ENCODE measurements around the gene TMEM179. TPM values are rescaled to one million over a fixed set of nuclear protein-coding genes. Genes with fewer than 3 reads are reported as not detected.

TMEM179 gene
- polyA plus RNA-seq, 1 experiment, result 0.10 TPM

DNA sequence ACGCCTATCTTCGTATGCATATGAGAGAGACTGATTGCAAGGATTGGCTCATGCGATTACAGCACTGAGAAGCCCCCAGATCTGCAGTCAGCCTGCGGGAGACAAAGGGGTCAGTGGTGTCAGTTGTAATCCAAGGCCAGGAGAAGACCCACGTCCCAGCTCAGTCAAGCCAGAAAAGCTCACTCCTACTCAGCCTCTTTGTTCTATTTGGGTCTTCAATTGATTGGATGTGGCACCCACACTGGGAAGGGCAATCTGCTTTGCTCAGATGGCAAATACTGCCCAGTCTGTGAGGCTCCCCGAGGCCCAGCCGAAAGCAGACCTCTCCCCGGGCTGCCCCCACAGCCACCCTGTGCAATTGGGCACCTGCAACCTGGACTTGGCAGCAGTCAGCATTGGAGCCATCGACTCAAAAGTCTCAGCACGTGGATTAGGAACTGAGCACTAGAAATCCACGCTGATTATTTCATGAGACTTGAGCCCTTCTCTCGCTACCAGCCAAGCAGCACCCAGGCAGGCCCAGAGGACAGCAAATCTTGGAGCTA lies 39.6 kb upstream of the TMEM179 start:
- CTCF ChIA-PET, result no interaction called here
- Histone ChIP-seq H3K27me3 (ENCODE audit: control insufficient read depth, insufficient read depth, low read length) (peaks cover 13% of the 10 kb centered on the region), H3K9me3 (ENCODE audit: control insufficient read depth, insufficient read depth, low read length) (peaks cover 12% of the 10 kb centered on the region), H3K4me3 (ENCODE audit: low read depth, low read length) (no peak overlapping the region), H3K27ac (ENCODE audit: low read depth, low read length) (no peak overlapping the region)
- TF ChIP-seq, protein P1, sequence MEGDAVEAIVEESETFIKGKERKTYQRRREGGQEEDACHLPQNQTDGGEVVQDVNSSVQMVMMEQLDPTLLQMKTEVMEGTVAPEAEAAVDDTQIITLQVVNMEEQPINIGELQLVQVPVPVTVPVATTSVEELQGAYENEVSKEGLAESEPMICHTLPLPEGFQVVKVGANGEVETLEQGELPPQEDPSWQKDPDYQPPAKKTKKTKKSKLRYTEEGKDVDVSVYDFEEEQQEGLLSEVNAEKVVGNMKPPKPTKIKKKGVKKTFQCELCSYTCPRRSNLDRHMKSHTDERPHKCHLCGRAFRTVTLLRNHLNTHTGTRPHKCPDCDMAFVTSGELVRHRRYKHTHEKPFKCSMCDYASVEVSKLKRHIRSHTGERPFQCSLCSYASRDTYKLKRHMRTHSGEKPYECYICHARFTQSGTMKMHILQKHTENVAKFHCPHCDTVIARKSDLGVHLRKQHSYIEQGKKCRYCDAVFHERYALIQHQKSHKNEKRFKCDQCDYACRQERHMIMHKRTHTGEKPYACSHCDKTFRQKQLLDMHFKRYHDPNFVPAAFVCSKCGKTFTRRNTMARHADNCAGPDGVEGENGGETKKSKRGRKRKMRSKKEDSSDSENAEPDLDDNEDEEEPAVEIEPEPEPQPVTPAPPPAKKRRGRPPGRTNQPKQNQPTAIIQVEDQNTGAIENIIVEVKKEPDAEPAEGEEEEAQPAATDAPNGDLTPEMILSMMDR (IDR thresholded peaks at IDR 0.05; ENCODE audit: low read depth, low read length), result no peak
- no peak for DNase-seq (ENCODE audit: low read depth, low spot score)
- POLR2A ChIA-PET, result no interaction called here

- POLR2A ChIA-PET, result no interaction called here
- no peak overlapping the region for H3K4me3 ChIP-seq (ENCODE audit: low read depth, low read length)
- H3K27ac ChIP-seq (ENCODE audit: low read depth, low read length), result no peak overlapping the region
- H3K27me3 ChIP-seq (ENCODE audit: control insufficient read depth, insufficient read depth, low read length), result peaks cover 20% of the 10 kb centered on the region
- peaks cover 12% of the 10 kb centered on the region for H3K9me3 ChIP-seq (ENCODE audit: control insufficient read depth, insufficient read depth, low read length)
- TF ChIP-seq, protein P1 (IDR thresholded peaks at IDR 0.05; ENCODE audit: low read depth, low read length), result no peak
- DNase-seq (ENCODE audit: low read depth, low spot score), result no peak
- CTCF ChIA-PET, result no interaction called here
These were observed 38.7 kb upstream of the TMEM179 start for GRCh38 chr14:104643306-104643705.

DNA sequence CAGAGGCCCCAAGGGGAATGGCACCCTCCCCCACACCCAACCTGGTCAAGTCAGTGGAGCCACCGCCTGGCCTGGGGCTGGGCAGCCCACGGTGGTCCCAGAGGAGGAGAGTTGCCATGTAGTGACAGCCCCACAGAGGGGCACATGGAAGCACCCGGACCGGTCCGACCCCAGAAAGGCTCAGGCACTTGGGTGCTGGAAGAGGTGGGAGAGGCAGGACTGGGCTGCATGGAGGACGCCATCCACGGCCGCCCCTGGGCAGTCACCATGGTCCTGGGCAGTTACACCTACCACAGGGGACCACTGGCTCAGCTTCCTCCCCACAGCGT lies 37.9 kb upstream of the TMEM179 start:
- TF ChIP-seq, protein P1 (IDR thresholded peaks at IDR 0.05; ENCODE audit: low read depth, low read length), result no peak
- peaks cover 20% of the 10 kb centered on the region for H3K27me3 ChIP-seq (ENCODE audit: control insufficient read depth, insufficient read depth, low read length)
- CTCF ChIA-PET, result no interaction called here
- POLR2A ChIA-PET, result no interaction called here
- no peak overlapping the region for H3K4me3 ChIP-seq (ENCODE audit: low read depth, low read length)
- DNase-seq (ENCODE audit: low read depth, low spot score), result no peak
- peaks cover 12% of the 10 kb centered on the region for H3K9me3 ChIP-seq (ENCODE audit: control insufficient read depth, insufficient read depth, low read length)
- H3K27ac ChIP-seq (ENCODE audit: low read depth, low read length), result no peak overlapping the region

DNA sequence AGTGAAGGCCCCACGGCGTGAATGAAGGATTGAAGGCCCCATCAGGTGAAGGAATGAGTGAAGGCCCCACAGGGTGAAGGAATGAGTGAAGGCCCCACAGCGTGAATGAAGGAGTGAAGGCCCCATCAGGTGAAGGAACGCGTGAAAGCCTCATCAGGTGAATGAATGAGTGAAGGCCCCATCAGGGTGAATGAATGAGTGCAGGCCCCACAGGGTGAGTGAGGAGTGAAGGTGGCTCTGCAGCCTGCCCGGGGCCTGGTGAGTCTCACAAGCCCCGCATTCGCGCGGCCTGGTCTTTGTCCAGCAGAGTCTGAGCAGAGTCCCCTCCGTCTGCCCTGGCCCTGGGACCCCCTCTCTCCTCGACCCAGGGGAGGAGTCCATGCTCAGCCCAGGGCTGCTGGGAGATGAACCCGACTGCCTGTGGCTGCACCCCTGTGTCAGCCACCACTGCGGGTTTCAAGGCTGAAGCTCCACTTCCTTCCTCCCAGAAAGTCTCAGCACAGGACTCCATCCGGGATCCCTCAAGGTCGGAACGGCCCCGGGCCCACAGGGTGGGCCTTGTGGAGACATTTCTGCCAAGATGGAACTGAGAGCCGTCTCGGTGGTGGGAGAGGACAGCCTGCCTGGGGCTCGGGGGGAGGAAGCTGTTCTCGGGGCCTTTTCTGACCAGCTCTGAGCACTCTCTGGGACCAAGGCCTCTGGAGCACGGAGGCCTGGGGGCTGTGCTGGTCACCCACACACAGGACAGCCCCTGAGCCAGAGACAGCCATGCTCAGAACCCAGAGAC lies 37.4 kb upstream of the TMEM179 start:
- Histone ChIP-seq H3K27ac (ENCODE audit: low read depth, low read length) (no peak overlapping the region), H3K4me3 (ENCODE audit: low read depth, low read length) (no peak overlapping the region), H3K9me3 (ENCODE audit: control insufficient read depth, insufficient read depth, low read length) (peaks cover 12% of the 10 kb centered on the region), H3K27me3 (ENCODE audit: control insufficient read depth, insufficient read depth, low read length) (peaks cover 20% of the 10 kb centered on the region)
- POLR2A ChIA-PET, result no interaction called here
- CTCF ChIA-PET, result no interaction called here
- TF ChIP-seq, protein P1 (IDR thresholded peaks at IDR 0.05; ENCODE audit: low read depth, low read length), result no peak
- no peak for DNase-seq (ENCODE audit: low read depth, low spot score)

GRCh38 chr14:104640681-104641080 lies 36.1 kb upstream of the TMEM179 start:
- POLR2A ChIA-PET, result no interaction called here
- TF ChIP-seq, protein P1 (IDR thresholded peaks at IDR 0.05; ENCODE audit: low read depth, low read length), result no peak
- Histone ChIP-seq H3K27me3 (ENCODE audit: control insufficient read depth, insufficient read depth, low read length) (peaks cover 15% of the 10 kb centered on the region), H3K4me3 (ENCODE audit: low read depth, low read length) (no peak overlapping the region), H3K9me3 (ENCODE audit: control insufficient read depth, insufficient read depth, low read length) (peaks cover 6% of the 10 kb centered on the region), H3K27ac (ENCODE audit: low read depth, low read length) (no peak overlapping the region)
- no peak for DNase-seq (ENCODE audit: low read depth, low spot score)
- CTCF ChIA-PET, result interaction anchor here (0.7 to 1.0 kb wide), 4 partner anchors 25 to 565 kb away, joined by 3 to 10 read pairs (median 3); no protein-coding TSS in a partner anchor

Measured in AG04450 (cell line).